ENCODE results near the gene ACSM3. TPM values are rescaled to one million over a fixed set of nuclear protein-coding genes. Genes with fewer than 3 reads are reported as not detected.

Gene ACSM3
- polyA plus RNA-seq, 1 of the 3 experiments (the other 2 are of a cell fraction) = 0.44 TPM

DNA sequence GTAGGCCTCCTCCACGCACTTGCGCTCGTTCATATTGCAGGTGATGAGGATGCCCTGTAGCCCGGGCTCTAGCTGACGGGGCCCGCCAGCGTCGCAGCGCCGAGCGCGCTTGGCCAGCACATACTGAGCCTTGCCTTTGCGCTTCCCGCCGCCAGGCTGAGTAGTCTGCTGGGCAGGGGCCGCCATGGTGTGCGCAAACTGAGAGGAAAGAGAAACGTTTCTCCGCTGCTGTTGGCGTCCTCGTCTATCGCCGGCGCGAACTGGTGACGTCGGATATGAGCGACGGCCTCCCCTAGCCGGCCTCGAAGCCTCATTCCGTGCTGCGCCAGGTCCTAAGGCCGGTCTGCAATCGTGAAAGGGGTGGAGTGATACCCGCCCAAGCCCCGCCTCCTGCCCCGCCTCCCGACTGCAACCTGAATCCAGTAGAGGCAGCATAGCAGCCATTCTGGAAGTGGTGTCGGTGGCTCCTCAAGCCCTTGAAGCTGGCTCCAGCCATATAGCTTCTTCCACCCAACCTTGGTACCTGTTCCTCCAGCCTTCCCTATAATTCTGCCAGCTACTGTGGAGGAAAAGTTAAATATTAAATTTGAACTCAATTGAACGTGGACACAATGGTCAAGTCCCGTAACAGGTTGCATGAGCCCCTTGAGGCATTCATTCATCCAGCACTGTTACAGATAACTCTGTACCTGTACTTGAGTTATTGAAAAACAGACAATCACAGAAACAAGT, 22.1 kb upstream of the ACSM3 start, which contains the start of gene THUMPD1 (continued):
- no peak for TF ChIP-seq TCF12 (IDR thresholded peaks at IDR 0.05)
- TF ChIP-seq RXRA (IDR thresholded peaks at IDR 0.05; ENCODE audit: borderline replicate concordance, low read depth) = no peak
- TF ChIP-seq, protein P1, sequence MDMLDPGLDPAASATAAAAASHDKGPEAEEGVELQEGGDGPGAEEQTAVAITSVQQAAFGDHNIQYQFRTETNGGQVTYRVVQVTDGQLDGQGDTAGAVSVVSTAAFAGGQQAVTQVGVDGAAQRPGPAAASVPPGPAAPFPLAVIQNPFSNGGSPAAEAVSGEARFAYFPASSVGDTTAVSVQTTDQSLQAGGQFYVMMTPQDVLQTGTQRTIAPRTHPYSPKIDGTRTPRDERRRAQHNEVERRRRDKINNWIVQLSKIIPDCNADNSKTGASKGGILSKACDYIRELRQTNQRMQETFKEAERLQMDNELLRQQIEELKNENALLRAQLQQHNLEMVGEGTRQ (IDR thresholded peaks at IDR 0.05; ENCODE audit: borderline replicate concordance, low read depth, low read length) = no peak
- peak; percentile 58 for TF ChIP-seq RCOR1 (IDR thresholded peaks at IDR 0.05; ENCODE audit: low read length)
- no peak for TF ChIP-seq SMC3 (IDR thresholded peaks at IDR 0.05; ENCODE audit: low read depth, low read length)
- no peak; the same call in 1 of the 2 replicates for TF ChIP-seq FOSL2 (IDR thresholded peaks at IDR 0.05; ENCODE audit: borderline replicate concordance, low read depth)
- TF ChIP-seq, protein P2, sequence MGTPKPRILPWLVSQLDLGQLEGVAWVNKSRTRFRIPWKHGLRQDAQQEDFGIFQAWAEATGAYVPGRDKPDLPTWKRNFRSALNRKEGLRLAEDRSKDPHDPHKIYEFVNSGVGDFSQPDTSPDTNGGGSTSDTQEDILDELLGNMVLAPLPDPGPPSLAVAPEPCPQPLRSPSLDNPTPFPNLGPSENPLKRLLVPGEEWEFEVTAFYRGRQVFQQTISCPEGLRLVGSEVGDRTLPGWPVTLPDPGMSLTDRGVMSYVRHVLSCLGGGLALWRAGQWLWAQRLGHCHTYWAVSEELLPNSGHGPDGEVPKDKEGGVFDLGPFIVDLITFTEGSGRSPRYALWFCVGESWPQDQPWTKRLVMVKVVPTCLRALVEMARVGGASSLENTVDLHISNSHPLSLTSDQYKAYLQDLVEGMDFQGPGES (IDR thresholded peaks at IDR 0.05; ENCODE audit: low read depth, low read length) = no peak
- no peak for TF ChIP-seq FOXJ3 (CRISPR knock-in tag; IDR thresholded peaks at IDR 0.05)
- no peak for TF ChIP-seq FOXM1 (IDR thresholded peaks at IDR 0.05; ENCODE audit: low read depth)

DNA sequence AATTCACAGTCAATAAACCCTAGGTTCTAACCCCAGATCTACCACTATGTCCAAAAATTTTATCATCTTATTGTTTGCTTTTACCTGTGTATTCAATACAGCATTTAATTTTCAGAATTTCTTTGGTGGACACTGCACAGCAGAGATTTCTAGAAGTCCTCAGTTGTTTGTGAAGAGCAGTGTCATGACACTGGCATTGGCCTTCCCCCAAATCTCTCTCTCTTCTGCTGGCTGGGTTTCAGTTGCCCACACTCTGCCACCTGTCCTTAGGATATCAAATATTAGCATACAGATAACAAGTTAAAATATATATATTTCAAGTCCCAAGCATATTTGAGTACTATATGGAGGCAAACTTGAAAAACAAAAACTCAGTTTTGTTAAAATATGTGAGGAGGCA, 20.2 kb upstream of the ACSM3 start:
- H3K79me2 ChIP-seq (ENCODE audit: insufficient read depth) = peaks cover 27% of the 10 kb centered on the region
- POLR2A ChIA-PET = no interaction called here
- TF ChIP-seq, protein P3, sequence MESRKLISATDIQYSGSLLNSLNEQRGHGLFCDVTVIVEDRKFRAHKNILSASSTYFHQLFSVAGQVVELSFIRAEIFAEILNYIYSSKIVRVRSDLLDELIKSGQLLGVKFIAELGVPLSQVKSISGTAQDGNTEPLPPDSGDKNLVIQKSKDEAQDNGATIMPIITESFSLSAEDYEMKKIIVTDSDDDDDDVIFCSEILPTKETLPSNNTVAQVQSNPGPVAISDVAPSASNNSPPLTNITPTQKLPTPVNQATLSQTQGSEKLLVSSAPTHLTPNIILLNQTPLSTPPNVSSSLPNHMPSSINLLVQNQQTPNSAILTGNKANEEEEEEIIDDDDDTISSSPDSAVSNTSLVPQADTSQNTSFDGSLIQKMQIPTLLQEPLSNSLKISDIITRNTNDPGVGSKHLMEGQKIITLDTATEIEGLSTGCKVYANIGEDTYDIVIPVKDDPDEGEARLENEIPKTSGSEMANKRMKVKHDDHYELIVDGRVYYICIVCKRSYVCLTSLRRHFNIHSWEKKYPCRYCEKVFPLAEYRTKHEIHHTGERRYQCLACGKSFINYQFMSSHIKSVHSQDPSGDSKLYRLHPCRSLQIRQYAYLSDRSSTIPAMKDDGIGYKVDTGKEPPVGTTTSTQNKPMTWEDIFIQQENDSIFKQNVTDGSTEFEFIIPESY (IDR thresholded peaks at IDR 0.05; ENCODE audit: borderline replicate concordance, low read depth) = no peak
- no peak for TF ChIP-seq EZH2phosphoT487 (IDR thresholded peaks at IDR 0.05; ENCODE audit: borderline replicate concordance, low read depth)
- TF ChIP-seq, protein P4, sequence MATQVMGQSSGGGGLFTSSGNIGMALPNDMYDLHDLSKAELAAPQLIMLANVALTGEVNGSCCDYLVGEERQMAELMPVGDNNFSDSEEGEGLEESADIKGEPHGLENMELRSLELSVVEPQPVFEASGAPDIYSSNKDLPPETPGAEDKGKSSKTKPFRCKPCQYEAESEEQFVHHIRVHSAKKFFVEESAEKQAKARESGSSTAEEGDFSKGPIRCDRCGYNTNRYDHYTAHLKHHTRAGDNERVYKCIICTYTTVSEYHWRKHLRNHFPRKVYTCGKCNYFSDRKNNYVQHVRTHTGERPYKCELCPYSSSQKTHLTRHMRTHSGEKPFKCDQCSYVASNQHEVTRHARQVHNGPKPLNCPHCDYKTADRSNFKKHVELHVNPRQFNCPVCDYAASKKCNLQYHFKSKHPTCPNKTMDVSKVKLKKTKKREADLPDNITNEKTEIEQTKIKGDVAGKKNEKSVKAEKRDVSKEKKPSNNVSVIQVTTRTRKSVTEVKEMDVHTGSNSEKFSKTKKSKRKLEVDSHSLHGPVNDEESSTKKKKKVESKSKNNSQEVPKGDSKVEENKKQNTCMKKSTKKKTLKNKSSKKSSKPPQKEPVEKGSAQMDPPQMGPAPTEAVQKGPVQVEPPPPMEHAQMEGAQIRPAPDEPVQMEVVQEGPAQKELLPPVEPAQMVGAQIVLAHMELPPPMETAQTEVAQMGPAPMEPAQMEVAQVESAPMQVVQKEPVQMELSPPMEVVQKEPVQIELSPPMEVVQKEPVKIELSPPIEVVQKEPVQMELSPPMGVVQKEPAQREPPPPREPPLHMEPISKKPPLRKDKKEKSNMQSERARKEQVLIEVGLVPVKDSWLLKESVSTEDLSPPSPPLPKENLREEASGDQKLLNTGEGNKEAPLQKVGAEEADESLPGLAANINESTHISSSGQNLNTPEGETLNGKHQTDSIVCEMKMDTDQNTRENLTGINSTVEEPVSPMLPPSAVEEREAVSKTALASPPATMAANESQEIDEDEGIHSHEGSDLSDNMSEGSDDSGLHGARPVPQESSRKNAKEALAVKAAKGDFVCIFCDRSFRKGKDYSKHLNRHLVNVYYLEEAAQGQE (IDR thresholded peaks at IDR 0.05; ENCODE audit: low read depth, low read length) = no peak
- no peak for TF ChIP-seq TCF12 (IDR thresholded peaks at IDR 0.05)
- no peak for TF ChIP-seq POLR2AphosphoS5 (IDR thresholded peaks at IDR 0.05; ENCODE audit: low read depth, low read length)
- TF ChIP-seq JUND (IDR thresholded peaks at IDR 0.05) = no peak

More for the DNA sequence above, 20.2 kb upstream of the ACSM3 start:
- Histone ChIP-seq H3K27ac (ENCODE audit: low read depth in 2 of 2, low read length in 1 of 2) (no peak overlapping the region), H3F3A (replicated peaks; ENCODE audit: insufficient read depth) (no peaks in the 10 kb centered on the region), H3K4me2 (no peak overlapping the region), H3K9ac (no peak overlapping the region), H3K27me3 (ENCODE audit: insufficient read depth) (no peaks in the 10 kb centered on the region), H3K4me3 (ENCODE audit: low read depth in 2 of 2, low read length in 1 of 2) (no peak overlapping the region), H3K36me3 (replicated peaks in 1 of 2; ENCODE audit: control insufficient read depth in 1 of 2, insufficient read depth in 2 of 2, low read length in 1 of 2) (peaks cover 2 to 4% of the 10 kb centered on the region in 2 experiments), H4K20me1 (ENCODE audit: insufficient read depth) (peaks cover 26% of the 10 kb centered on the region), H3K4me1 (ENCODE audit: control insufficient read depth in 1 of 2, insufficient read depth in 2 of 2, low read depth in 1 of 2, low read length in 1 of 2) (peaks cover 4 to 7% of the 10 kb centered on the region in 2 experiments; a peak in 1 of 4 replicates), H3K9me2 (no peaks in the 10 kb centered on the region), H3K9me3 (no peaks in the 10 kb centered on the region), H2AFZ (ENCODE audit: low read depth) (no peak overlapping the region)
- no peak for DNase-seq
- CTCF ChIA-PET = no interaction called here
